CD4-positive, alpha-beta T cell (primary cell): Measurements from ENCODE around the gene CRTC1. TPM values are rescaled to one million over a fixed set of nuclear protein-coding genes. Genes with fewer than 3 reads are reported as not detected.
A peak's percentile ranks its signal among the peaks of the same experiment; 100 is the strongest.

Source experiments
- ATAC-seq: fragments of 200-7000 bp; cut with Tn5 transposase; one replicate; pipeline ENCODE4 v1.10.0; 2022; ENCODE audit warnings: mild to moderate bottlenecking; ENCODE audit not compliant: poor library complexity
- CTCF ChIA-PET: fragments of 350-600 bp; sonication (Branson Sonifier 250); formaldehyde crosslinking; loops from one replicate; lab custom pipeline; 2021; ENCODE audit warnings: antibody characterized with exemption, inconsistent platforms; lab: Charles Lee
- POLR2A ChIA-PET: fragments of 350-600 bp; sonication (Branson Sonifier 250); formaldehyde crosslinking; loops from one replicate; lab custom pipeline; 2021; ENCODE audit warnings: antibody characterized with exemption, inconsistent platforms; lab: Charles Lee
- DNase-seq, 14 experiments: peaks; one replicate each; pipeline ENCODE4 v3.0.0-alpha.2; 2013 to 2020; ENCODE audit warnings: mixed read lengths in 2 of 14
- H3K27ac ChIP-seq, 2 donors: one replicate each; pipeline versions ENCODE4 v1.5.1 to v1.7.0; 2013; ENCODE audit warnings: low read length in 2 of 2, low read depth in 1 of 2, mild to moderate bottlenecking in 1 of 2
- H3K27me3 ChIP-seq, 2 experiments: 1 replicate in 1 of 2; 2 replicates in 1 of 2; pipeline versions ENCODE4 v1.6.1 to v1.7.0; 2013; ENCODE audit warnings: low read length in 2 of 2, control low read depth in 1 of 2, mild to moderate bottlenecking in 1 of 2, moderate library complexity in 1 of 2; ENCODE audit not compliant: insufficient read depth in 2 of 2, control insufficient read depth in 1 of 2
- H3K36me3 ChIP-seq: one replicate; pipeline ENCODE4 v1.6.1; 2013; ENCODE audit warnings: low read length, control low read depth; ENCODE audit not compliant: insufficient read depth
- H3K4me1 ChIP-seq: one replicate; pipeline ENCODE4 v1.6.1; 2013; ENCODE audit warnings: low read length, control low read depth; ENCODE audit not compliant: insufficient read depth
- H3K4me3 ChIP-seq: one replicate; pipeline ENCODE4 v1.5.1; 2013; ENCODE audit warnings: mild to moderate bottlenecking, low read length, moderate library complexity
- H3K9me3 ChIP-seq, 2 experiments: 1 replicate in 1 of 2; 2 replicates in 1 of 2; pipeline versions ENCODE4 v1.6.1 to v1.7.0; 2013; ENCODE audit warnings: low read length in 2 of 2, mild to moderate bottlenecking in 2 of 2, control low read depth in 1 of 2, moderate library complexity in 1 of 2; ENCODE audit not compliant: control insufficient read depth in 1 of 2, insufficient read depth in 1 of 2
- H3K27ac Mint-ChIP-seq: one replicate; pipeline ENCODE4 v1.8.0; 2020; ENCODE audit warnings: mixed read lengths
- H3K27me3 Mint-ChIP-seq: one replicate; pipeline ENCODE4 v1.8.0; 2021; ENCODE audit warnings: mixed read lengths
- H3K36me3 Mint-ChIP-seq: one replicate; pipeline ENCODE4 v1.8.0; 2021; ENCODE audit warnings: low read depth, mixed read lengths
- H3K4me1 Mint-ChIP-seq: one replicate; pipeline ENCODE4 v1.8.0; 2021; ENCODE audit warnings: low read depth, mixed read lengths
- H3K4me3 Mint-ChIP-seq: one replicate; pipeline ENCODE4 v1.8.0; 2020; ENCODE audit warnings: mild to moderate bottlenecking, mixed read lengths
- H3K9me3 Mint-ChIP-seq: one replicate; pipeline ENCODE4 v1.8.0; 2020; ENCODE audit warnings: mixed read lengths
- intact Hi-C, 2 experiments: fragments of 100-400 bp; cut with DNase I in 1 of 2; cut with micrococcal nuclease in 1 of 2; formaldehyde crosslinking; loops; one replicate each; pipeline versions ENCODE4 v1.15.1 to v1.9.0; 2023 to 2025; cut with DNase I, micrococcal nuclease
- total RNA-seq, 174 experiments: library from RNA in 2 of 174; stranded (reverse) in 2 of 174; gene quantifications; one replicate each; pipeline ENCODE4 v1.2.3 and lab custom pipeline; 2021 to 2026
- TF ChIP-seq, protein P1 (sequence below): fragments of 200-600 bp; IDR thresholded peaks from one replicate; pipeline ENCODE4 v1.8.0; 2022; ENCODE audit warnings: antibody characterized with exemption, mild to moderate bottlenecking

The CRTC1 gene
- total RNA-seq, 2 experiments from 2014 or later, result 11.8 to 12.2 TPM

DNA sequence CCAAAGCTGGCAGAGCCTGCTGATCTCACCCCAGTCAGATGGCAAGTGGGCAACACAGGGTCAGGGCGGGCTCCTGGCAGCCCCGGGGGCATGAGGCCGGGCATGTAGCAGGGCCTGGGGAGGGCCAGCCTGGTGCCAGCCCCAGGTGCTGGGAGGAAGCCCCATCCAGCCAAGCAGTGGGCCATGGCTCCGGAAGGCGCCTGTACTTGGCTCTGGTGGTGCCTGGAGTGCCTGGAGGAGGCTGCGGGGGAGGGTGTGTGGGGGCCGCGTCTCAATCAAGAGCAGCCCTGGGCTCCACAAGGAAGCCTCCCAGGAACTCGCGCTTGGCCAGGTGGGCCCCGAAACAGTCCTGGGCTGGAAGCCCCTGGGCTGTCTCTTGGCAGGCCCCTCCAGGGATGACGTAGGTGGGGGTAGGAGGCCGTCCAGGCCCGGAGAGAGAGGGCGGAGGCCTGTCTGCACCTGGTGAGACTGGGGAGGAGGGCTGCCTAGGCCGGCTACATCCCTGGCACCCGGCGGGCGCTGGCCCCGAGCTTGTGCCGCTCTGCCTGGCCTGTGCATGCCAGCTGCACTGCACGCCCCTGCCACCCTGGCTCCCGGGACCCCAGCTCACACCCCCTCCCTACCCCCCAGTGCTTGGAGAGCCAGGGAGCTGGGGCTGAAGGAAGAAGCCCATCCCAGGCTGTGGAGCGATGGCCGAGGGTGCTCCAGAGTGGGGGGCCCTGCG lies 61.7 kb downstream of the CRTC1 start:
- TF ChIP-seq, protein P1, sequence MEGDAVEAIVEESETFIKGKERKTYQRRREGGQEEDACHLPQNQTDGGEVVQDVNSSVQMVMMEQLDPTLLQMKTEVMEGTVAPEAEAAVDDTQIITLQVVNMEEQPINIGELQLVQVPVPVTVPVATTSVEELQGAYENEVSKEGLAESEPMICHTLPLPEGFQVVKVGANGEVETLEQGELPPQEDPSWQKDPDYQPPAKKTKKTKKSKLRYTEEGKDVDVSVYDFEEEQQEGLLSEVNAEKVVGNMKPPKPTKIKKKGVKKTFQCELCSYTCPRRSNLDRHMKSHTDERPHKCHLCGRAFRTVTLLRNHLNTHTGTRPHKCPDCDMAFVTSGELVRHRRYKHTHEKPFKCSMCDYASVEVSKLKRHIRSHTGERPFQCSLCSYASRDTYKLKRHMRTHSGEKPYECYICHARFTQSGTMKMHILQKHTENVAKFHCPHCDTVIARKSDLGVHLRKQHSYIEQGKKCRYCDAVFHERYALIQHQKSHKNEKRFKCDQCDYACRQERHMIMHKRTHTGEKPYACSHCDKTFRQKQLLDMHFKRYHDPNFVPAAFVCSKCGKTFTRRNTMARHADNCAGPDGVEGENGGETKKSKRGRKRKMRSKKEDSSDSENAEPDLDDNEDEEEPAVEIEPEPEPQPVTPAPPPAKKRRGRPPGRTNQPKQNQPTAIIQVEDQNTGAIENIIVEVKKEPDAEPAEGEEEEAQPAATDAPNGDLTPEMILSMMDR, result no peak
- intact Hi-C loops, result no loop called here
- ATAC-seq, result no peak

GRCh38 chr19:18745931-18746330 lies 62.5 kb downstream of the CRTC1 start:
- TF ChIP-seq, protein P1, result no peak
- ATAC-seq (no peak), DNase-seq (peak in 1 of 14 experiments; percentile 13)
- no peaks in the 10 kb centered on the region for H3K27me3 ChIP-seq
- CTCF ChIA-PET, result no interaction called here
- H3K27ac Mint-ChIP-seq, result no peak overlapping the region
- POLR2A ChIA-PET, result no interaction called here
- no peak overlapping the region for H3K4me3 Mint-ChIP-seq
- H3K36me3 Mint-ChIP-seq, result peaks cover 8% of the 10 kb centered on the region
- H3K4me3 ChIP-seq, result no peak overlapping the region
- H3K9me3 ChIP-seq, result no peaks in the 10 kb centered on the region
- H3K4me1 Mint-ChIP-seq, result no peaks in the 10 kb centered on the region
- intact Hi-C loops, result no loop called here
- peaks cover 6% of the 10 kb centered on the region for H3K36me3 ChIP-seq
- H3K4me1 ChIP-seq, result no peaks in the 10 kb centered on the region
- no peak overlapping the region for H3K27ac ChIP-seq
- H3K27me3 Mint-ChIP-seq, result no peaks in the 10 kb centered on the region
- no peaks in the 10 kb centered on the region for H3K9me3 Mint-ChIP-seq

More for the DNA sequence above, 61.7 kb downstream of the CRTC1 start:
- no peaks in the 10 kb centered on the region for H3K4me1 Mint-ChIP-seq
- H3K27ac Mint-ChIP-seq, result no peak overlapping the region
- no peak overlapping the region for H3K4me3 ChIP-seq
- H3K27me3 ChIP-seq, result no peaks in the 10 kb centered on the region
- H3K27me3 Mint-ChIP-seq, result no peaks in the 10 kb centered on the region
- no peaks in the 10 kb centered on the region for H3K9me3 Mint-ChIP-seq
- no peaks in the 10 kb centered on the region for H3K9me3 ChIP-seq
- H3K4me3 Mint-ChIP-seq, result no peak overlapping the region
- POLR2A ChIA-PET, result no interaction called here
- peak in 1 of 14 experiments; percentile 18 for DNase-seq
- CTCF ChIA-PET, result no interaction called here
- H3K4me1 ChIP-seq, result no peaks in the 10 kb centered on the region
- H3K36me3 Mint-ChIP-seq, result peaks cover under 1% of the 10 kb centered on the region
- peaks cover 2% of the 10 kb centered on the region for H3K36me3 ChIP-seq
- no peak overlapping the region for H3K27ac ChIP-seq

DNA sequence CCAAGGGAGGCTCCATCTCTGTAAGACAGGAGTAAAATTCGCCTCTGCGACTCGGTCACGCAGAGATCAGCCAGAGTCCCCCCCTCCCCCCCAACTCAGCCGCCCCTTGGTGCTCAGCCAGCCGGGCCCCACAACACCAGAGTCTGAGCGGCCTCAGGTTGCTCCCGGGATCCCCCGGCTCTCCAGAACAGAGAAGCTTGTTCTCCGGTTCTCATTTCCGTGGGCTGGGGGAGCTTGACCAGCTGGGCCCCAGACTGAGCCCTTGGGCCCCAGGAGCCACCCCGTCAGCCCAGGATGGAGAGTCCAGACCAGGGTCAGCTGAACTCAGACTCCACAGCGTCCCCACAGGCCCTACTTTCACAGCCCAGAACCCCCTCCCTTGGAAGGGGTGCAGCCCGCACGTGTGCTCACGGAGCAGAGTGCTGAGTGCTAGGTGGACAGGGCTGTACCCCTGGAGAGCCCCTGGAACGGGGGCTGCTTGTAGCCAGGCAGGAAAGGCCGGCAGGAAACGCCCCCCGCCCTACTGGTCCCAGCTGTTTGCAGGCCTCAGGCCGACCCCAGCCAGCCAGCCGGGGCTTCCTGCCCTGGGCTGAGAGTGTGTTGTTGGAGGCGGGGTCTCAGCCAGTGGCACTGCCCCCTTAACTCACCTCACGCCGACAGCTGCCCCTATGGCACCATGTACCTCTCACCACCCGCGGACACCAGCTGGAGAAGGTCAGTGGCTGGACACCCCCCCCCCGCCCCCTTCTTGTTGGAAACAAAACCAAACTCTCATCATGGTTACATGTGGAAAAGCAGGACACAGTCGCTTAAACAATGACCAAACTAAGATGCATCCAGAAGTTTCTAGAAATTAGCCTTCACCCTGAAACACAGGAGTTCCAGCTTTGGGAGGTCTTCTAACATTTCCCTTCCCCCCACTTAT lies 63.2 kb downstream of the CRTC1 start:
- no peaks in the 10 kb centered on the region for H3K4me1 ChIP-seq
- no peaks in the 10 kb centered on the region for H3K4me1 Mint-ChIP-seq

More for the DNA sequence above, 63.2 kb downstream of the CRTC1 start:
- no peaks in the 10 kb centered on the region for H3K27me3 Mint-ChIP-seq
- ATAC-seq, result no peak
- H3K36me3 Mint-ChIP-seq, result peaks cover 15% of the 10 kb centered on the region
- no peaks in the 10 kb centered on the region for H3K9me3 ChIP-seq
- no peaks in the 10 kb centered on the region for H3K9me3 Mint-ChIP-seq
- no peak overlapping the region for H3K27ac ChIP-seq
- peaks cover 6% of the 10 kb centered on the region for H3K36me3 ChIP-seq
- DNase-seq, result peak in 1 of 14 experiments; percentile 19
- ChIA-PET POLR2A (no interaction called here), CTCF (no interaction called here)
- intact Hi-C loops, result no loop called here
- no peaks in the 10 kb centered on the region for H3K27me3 ChIP-seq
- TF ChIP-seq, protein P1, result no peak
- H3K27ac Mint-ChIP-seq, result no peak overlapping the region
- no peak overlapping the region for H3K4me3 ChIP-seq
- H3K4me3 Mint-ChIP-seq, result no peak overlapping the region
